IMR-90 (cell line): ENCODE results near the gene OSBP2.

Experiments used
- BHLHE40 ChIP-seq: fragments of 150-350 bp; IDR thresholded peaks from 2 replicates; pipeline ENCODE4 v1.6.1; 2016; ENCODE audit warnings: mild to moderate bottlenecking, low read depth, low read length
- CTCF ChIP-seq: conservative IDR thresholded peaks from 2 replicates; pipeline ENCODE4 v1.5.1; 2012; ENCODE audit warnings: mild to moderate bottlenecking, low read depth, low read length, improper control_type of control experiment
- MXI1 ChIP-seq: IDR thresholded peaks from 2 replicates; pipeline ENCODE4 v1.6.1; 2012; ENCODE audit warnings: low read depth, mild to moderate bottlenecking, low read length, moderate library complexity, borderline replicate concordance
- NFE2L2 ChIP-seq: fragments of 150-350 bp; IDR thresholded peaks from 2 replicates; pipeline ENCODE4 v1.6.1; 2016; ENCODE audit warnings: low read depth, mild to moderate bottlenecking, low read length
- POLR2A ChIP-seq: IDR thresholded peaks from 2 replicates; pipeline ENCODE4 v1.6.1; 2012; ENCODE audit warnings: mild to moderate bottlenecking, low read depth, low read length
- RFX5 ChIP-seq: IDR thresholded peaks from 2 replicates; pipeline ENCODE4 v1.8.0; 2012; ENCODE audit warnings: low read depth, mild to moderate bottlenecking, low read length, moderate library complexity

DNA sequence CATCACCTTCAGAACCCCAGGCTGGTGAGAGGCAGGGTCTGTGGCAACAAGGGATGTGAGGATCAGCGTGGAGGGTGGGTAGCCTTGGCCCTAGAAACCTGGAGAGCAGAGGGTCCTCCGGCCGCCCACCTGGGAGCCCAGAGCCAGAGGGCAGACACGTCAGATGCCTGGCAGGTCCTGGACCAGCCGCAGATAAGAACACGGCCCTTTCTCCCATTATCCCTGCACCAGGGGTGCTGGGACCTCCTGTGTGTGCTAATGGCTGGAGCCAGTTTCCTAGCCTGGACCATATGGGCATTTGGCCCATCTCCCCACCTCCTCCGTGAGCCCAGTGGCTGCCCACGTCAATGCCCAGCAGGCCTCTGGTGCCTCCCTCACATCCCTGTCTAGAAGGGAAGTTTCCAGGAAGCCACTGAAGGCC is 185.5 kb downstream of the OSBP2 start:
- TF ChIP-seq CTCF (no peak), BHLHE40 (no peak), POLR2A (no peak), NFE2L2 (no peak), MXI1 (no peak), RFX5 (no peak)
